Measurements from ENCODE around the gene DYSF. TPM values are rescaled to one million over a fixed set of nuclear protein-coding genes. Genes with fewer than 3 reads are reported as not detected.

The DYSF gene
- total RNA-seq, 1 experiment from 2014 or later = 5.5 TPM

DNA sequence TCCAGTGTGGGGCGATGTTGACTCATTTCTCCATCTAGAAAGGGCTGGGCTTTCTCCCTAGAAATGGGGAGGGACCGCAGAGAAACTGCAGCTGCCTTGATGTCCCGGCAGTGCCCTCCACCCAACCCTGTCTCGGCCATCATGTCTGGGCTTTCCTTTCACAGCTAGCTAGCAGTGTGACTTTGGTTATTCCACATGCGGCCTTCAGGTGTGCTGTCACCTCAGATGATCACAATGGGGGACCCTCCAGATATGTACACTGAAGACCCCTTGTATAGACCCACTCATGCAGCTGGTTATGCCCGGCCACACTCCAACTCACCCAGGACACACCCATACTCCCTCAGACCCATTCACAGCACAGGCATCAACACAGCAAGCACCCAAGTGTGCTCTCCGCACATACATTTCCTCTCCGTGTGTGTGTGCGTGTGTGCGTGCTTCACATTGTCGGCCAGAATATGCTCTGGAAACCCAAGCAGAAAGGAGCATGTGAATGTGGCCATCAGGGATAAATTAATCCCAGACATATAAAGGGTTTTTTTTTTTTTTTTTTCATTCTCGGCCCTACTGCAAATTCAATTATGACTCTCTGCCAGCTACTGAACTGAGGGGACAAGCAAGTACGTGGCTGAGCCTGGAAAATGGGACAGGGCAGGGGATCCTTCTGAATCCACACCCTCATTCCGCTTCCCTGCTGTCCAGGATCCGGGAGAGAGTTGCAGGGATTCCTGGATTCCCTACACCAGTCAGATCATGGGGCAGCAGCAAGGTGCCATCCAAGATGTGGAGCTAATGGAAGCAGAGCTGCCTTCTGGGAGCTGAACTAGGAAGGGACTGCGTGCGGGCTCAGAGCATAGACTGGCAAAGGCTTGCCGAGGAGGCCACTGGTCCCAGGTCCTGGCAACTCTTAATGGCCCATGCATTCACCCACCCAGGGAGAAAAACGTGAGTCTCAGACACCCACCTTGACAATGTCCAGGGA lies 240.2 kb downstream of the DYSF start:
- Mint-ChIP-seq H3K27ac (no peak overlapping the region; a peak in 1 of 7 replicates), H3K4me1 (peaks cover 66 to 67% of the 10 kb centered on the region in 2 experiments), H3K36me3 (ENCODE audit: insufficient read depth in 1 of 3, low read depth in 3 of 3) (peaks cover 0 to 4% (median under 1%) of the 10 kb centered on the region in 3 experiments; a peak in 4 of 7 replicates), H3K9me3 (peaks cover 0 to 5% of the 10 kb centered on the region in 2 experiments; a peak in 1 of 5 replicates), H3K4me3 (no peak overlapping the region; a peak in 1 of 5 replicates), H3K27me3 (ENCODE audit: low read depth) (peaks cover 24% of the 10 kb centered on the region)
- H3T11ph ChIP-seq (ENCODE audit: low read length) = no peak overlapping the region
- no peak overlapping the region for H3K27ac ChIP-seq (ENCODE audit: insufficient read length, low read depth, low read length)
- H2BK120ac ChIP-seq (ENCODE audit: low read depth, low read length, poor library complexity, severe bottlenecking) = no peak overlapping the region
- peaks cover 8% of the 10 kb centered on the region; the same call in 1 of the 2 replicates for H3K4me1 ChIP-seq (ENCODE audit: insufficient read depth, low read length)
- no peak for DNase-seq
- H3K4me2 ChIP-seq (ENCODE audit: insufficient read depth, insufficient read length, low read length) = no peak overlapping the region
- no peaks in the 10 kb centered on the region for H4K20me1 ChIP-seq (ENCODE audit: control insufficient read depth, insufficient read depth, insufficient read length)
- no peaks in the 10 kb centered on the region for H3K9me3 ChIP-seq (ENCODE audit: control insufficient read depth, low read depth, low read length)
- H3K23me2 ChIP-seq (ENCODE audit: insufficient read length, low read depth, low read length, poor library complexity, severe bottlenecking) = no peaks in the 10 kb centered on the region
- no peak overlapping the region for H4K8ac ChIP-seq (replicated peaks; ENCODE audit: insufficient read length, low read depth, low read length)
- no peak overlapping the region for H3K14ac ChIP-seq (ENCODE audit: insufficient read depth, low read length)
- H3K27me3 ChIP-seq (ENCODE audit: insufficient read depth, low read length) = no peaks in the 10 kb centered on the region
- WGBS (ENCODE audit: extremely low coverage, insufficient read length, low lambda C conversion rate) = no CpG with 5 or more reads among the region's 19 CpGs
- no peak overlapping the region for H2BK12ac ChIP-seq (ENCODE audit: insufficient read length, low read depth, low read length)
- H4K91ac ChIP-seq (ENCODE audit: insufficient read length, low read depth, low read length) = no peak overlapping the region
- no peak overlapping the region for H3K23ac ChIP-seq (ENCODE audit: insufficient read length, low read depth, low read length)
- no peak overlapping the region for H3K56ac ChIP-seq (ENCODE audit: insufficient read length, low read depth, low read length)
- no peak overlapping the region for H3K18ac ChIP-seq (ENCODE audit: insufficient read length, low read depth, low read length)
- no peaks in the 10 kb centered on the region for H3K79me2 ChIP-seq (ENCODE audit: insufficient read depth, low read length)
- H2BK5ac ChIP-seq (ENCODE audit: insufficient read length, low read length) = no peak overlapping the region
- no peak overlapping the region for H3K9ac ChIP-seq (ENCODE audit: extremely low read depth, insufficient read length, low read length)
- H2AK5ac ChIP-seq (ENCODE audit: insufficient read length, low read length) = no peak overlapping the region
- no peak overlapping the region for H2BK15ac ChIP-seq (ENCODE audit: low read depth, low read length)
- TF ChIP-seq, protein P1, sequence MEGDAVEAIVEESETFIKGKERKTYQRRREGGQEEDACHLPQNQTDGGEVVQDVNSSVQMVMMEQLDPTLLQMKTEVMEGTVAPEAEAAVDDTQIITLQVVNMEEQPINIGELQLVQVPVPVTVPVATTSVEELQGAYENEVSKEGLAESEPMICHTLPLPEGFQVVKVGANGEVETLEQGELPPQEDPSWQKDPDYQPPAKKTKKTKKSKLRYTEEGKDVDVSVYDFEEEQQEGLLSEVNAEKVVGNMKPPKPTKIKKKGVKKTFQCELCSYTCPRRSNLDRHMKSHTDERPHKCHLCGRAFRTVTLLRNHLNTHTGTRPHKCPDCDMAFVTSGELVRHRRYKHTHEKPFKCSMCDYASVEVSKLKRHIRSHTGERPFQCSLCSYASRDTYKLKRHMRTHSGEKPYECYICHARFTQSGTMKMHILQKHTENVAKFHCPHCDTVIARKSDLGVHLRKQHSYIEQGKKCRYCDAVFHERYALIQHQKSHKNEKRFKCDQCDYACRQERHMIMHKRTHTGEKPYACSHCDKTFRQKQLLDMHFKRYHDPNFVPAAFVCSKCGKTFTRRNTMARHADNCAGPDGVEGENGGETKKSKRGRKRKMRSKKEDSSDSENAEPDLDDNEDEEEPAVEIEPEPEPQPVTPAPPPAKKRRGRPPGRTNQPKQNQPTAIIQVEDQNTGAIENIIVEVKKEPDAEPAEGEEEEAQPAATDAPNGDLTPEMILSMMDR (conservative IDR thresholded peaks at IDR 0.05) = no peak
- no peak overlapping the region for H2BK20ac ChIP-seq (ENCODE audit: low read depth, low read length, poor library complexity, severe bottlenecking)
- H3K79me1 ChIP-seq (ENCODE audit: insufficient read depth, low read depth, low read length, poor library complexity, severe bottlenecking) = no peaks in the 10 kb centered on the region
- H2AFZ ChIP-seq (ENCODE audit: low read length) = no peak overlapping the region
- no peak overlapping the region for H3K4ac ChIP-seq (ENCODE audit: low read depth, low read length)
- H4K5ac ChIP-seq (ENCODE audit: insufficient read length, low read depth, low read length) = no peak overlapping the region

All from H9 (cell line).